HL-60 (cell line): Measurements from ENCODE around the gene CD226.

Experiments used
- DNase-seq, 2 experiments: peaks; one replicate each; pipeline ENCODE4 v3.0.0-alpha.2; 2010 to 2020; ENCODE audit warnings: low read depth in 1 of 2, low spot score in 1 of 2
- H3K27ac ChIP-seq: fragments of 250-450 bp; sonication (Bioruptor Pico); replicated peaks from 2 replicates; pipeline ENCODE4 v1.5.1; 2020; ENCODE audit warnings: mild to moderate bottlenecking, moderate library complexity
- H3K27me3 ChIP-seq: fragments of 250-450 bp; sonication (Bioruptor Pico); 2 replicates; pipeline ENCODE4 v1.5.1; 2021; ENCODE audit warnings: mild to moderate bottlenecking, moderate library complexity; ENCODE audit not compliant: insufficient read depth, poor library complexity, severe bottlenecking
- H3K4me3 ChIP-seq: replicated peaks from 2 replicates; pipeline ENCODE4 v1.5.1; 2011; ENCODE audit warnings: mild to moderate bottlenecking, control low read depth, low read length; ENCODE audit not compliant: insufficient read depth
- CTCF ChIP-seq: IDR thresholded peaks from one replicate; pipeline ENCODE4 v1.5.1; 2011; ENCODE audit warnings: low read length, control low read depth, inconsistent platforms; ENCODE audit not compliant: insufficient read depth
- GABPA ChIP-seq: IDR thresholded peaks from 2 replicates; pipeline ENCODE4 v1.6.1; 2012; ENCODE audit warnings: low read depth
- POLR2AphosphoS5 ChIP-seq: IDR thresholded peaks from 2 replicates; pipeline ENCODE4 v1.6.1; 2012; ENCODE audit warnings: low read depth
- REST ChIP-seq: IDR thresholded peaks from 2 replicates; pipeline ENCODE4 v1.6.1; 2012; ENCODE audit warnings: low read depth; ENCODE audit not compliant: insufficient replicate concordance
- SPI1 ChIP-seq: IDR thresholded peaks from 2 replicates; pipeline ENCODE4 v1.6.1; 2012; ENCODE audit warnings: low read depth, mild to moderate bottlenecking, borderline replicate concordance

CD226 gene

GRCh38 chr18:69878213-69878933 is 69.3 kb downstream of the CD226 start:
- no peak overlapping the region for H3K27ac ChIP-seq
- H3K27me3 ChIP-seq, result no peaks in the 10 kb centered on the region
- TF ChIP-seq POLR2AphosphoS5 (no peak), GABPA (no peak), SPI1 (no peak), CTCF (no peak), REST (no peak)
- H3K4me3 ChIP-seq, result no peak overlapping the region
- DNase-seq, result no peak

- TF ChIP-seq REST (no peak), POLR2AphosphoS5 (no peak), GABPA (no peak), CTCF (no peak), SPI1 (no peak)
- no peak overlapping the region for H3K27ac ChIP-seq
- no peak for DNase-seq
- H3K27me3 ChIP-seq, result no peaks in the 10 kb centered on the region
- H3K4me3 ChIP-seq, result no peak overlapping the region
Measured at GRCh38 chr18:69876490-69876889, 71.2 kb downstream of the CD226 start.

- H3K4me3 ChIP-seq, result no peak overlapping the region
- H3K27ac ChIP-seq, result no peak overlapping the region
- H3K27me3 ChIP-seq, result no peaks in the 10 kb centered on the region
- DNase-seq, result no peak
- TF ChIP-seq GABPA, result no peak
Measured at GRCh38 chr18:69874058-69874457, 73.6 kb downstream of the CD226 start.

GRCh38 chr18:69872661-69873060 is 75.0 kb downstream of the CD226 start:
- TF ChIP-seq POLR2AphosphoS5 (no peak), GABPA (no peak)
- no peaks in the 10 kb centered on the region for H3K27me3 ChIP-seq
- no peak overlapping the region for H3K27ac ChIP-seq
- DNase-seq, result no peak
- no peak overlapping the region for H3K4me3 ChIP-seq

- DNase-seq, result no peak
- no peaks in the 10 kb centered on the region for H3K27me3 ChIP-seq
- no peak for TF ChIP-seq SPI1
- no peak for TF ChIP-seq GABPA
- no peak for TF ChIP-seq CTCF
- H3K4me3 ChIP-seq, result no peak overlapping the region
- H3K27ac ChIP-seq, result no peak overlapping the region
Measured at GRCh38 chr18:69871363-69871762, 76.3 kb downstream of the CD226 start.
